Measurements from ENCODE around the gene ARSJ.

DNA sequence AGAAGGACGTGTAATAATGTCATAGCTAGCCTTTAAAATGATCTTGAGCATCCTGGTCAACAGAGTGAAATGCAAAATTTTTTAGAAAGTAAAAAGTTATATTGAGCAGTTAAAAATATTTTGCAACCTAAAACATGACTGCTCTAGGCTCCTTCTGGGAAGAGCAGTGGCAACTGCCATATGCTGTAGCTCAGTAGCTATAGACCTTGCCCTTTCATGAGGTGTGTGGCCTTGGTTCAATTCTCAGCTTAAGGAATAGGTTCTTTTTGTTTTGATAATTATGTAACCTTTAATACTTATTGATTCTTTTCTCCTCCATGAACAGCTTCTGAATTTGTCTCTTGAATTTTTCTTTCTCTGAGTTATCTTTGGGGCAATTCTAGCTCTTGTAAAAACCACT, 105.0 kb downstream of the ARSJ start:
- TF ChIP-seq, protein P1, sequence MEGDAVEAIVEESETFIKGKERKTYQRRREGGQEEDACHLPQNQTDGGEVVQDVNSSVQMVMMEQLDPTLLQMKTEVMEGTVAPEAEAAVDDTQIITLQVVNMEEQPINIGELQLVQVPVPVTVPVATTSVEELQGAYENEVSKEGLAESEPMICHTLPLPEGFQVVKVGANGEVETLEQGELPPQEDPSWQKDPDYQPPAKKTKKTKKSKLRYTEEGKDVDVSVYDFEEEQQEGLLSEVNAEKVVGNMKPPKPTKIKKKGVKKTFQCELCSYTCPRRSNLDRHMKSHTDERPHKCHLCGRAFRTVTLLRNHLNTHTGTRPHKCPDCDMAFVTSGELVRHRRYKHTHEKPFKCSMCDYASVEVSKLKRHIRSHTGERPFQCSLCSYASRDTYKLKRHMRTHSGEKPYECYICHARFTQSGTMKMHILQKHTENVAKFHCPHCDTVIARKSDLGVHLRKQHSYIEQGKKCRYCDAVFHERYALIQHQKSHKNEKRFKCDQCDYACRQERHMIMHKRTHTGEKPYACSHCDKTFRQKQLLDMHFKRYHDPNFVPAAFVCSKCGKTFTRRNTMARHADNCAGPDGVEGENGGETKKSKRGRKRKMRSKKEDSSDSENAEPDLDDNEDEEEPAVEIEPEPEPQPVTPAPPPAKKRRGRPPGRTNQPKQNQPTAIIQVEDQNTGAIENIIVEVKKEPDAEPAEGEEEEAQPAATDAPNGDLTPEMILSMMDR (conservative IDR thresholded peaks at IDR 0.05; ENCODE audit: low read depth in 2 of 2) = no peak
- TF ChIP-seq EZH2 (IDR thresholded peaks at IDR 0.05; ENCODE audit: low read depth, unreplicated experiment) = no peak
- TF ChIP-seq REST (IDR thresholded peaks at IDR 0.05; ENCODE audit: unreplicated experiment) = no peak
- no peak for TF ChIP-seq EZH2phosphoT487 (IDR thresholded peaks at IDR 0.05; ENCODE audit: unreplicated experiment)
- no peak for TF ChIP-seq ZNF331 (CRISPR knock-in tag; IDR thresholded peaks at IDR 0.05; ENCODE audit: low read depth)
- TF ChIP-seq POLR2AphosphoS5 (IDR thresholded peaks at IDR 0.05; ENCODE audit: low read depth) = no peak
- TF ChIP-seq JUNB (IDR thresholded peaks at IDR 0.05; ENCODE audit: unreplicated experiment) = no peak

Measured in GM23338 (cell line).